Gastroesophageal sphincter (tissue), 3 donors: Measurements from ENCODE around the gene GPHN.

Experiments used
- POLR2A ChIP-seq, 2 donors: fragments of 450-650 bp; IDR thresholded peaks; one replicate each; pipeline ENCODE4 v1.6.1; 2017; ENCODE audit warnings: antibody characterized with exemption in 2 of 2, mild to moderate bottlenecking in 2 of 2, moderate library complexity in 1 of 2
- POLR2AphosphoS5 ChIP-seq: sonication (generic); formaldehyde crosslinking; IDR thresholded peaks from one replicate; pipeline ENCODE4 v1.6.1; 2017; ENCODE audit warnings: antibody characterized with exemption
- TF ChIP-seq, protein P1 (sequence below), 4 experiments: fragments of 200-600 bp in 2 of 4; fragments of 450-650 bp in 2 of 4; sonication (generic) in 1 of 4; IDR thresholded peaks; one replicate each; pipeline ENCODE4 v1.5.1; 2017 to 2019; ENCODE audit warnings: antibody characterized with exemption in 4 of 4, mild to moderate bottlenecking in 2 of 4, moderate library complexity in 2 of 4

DNA sequence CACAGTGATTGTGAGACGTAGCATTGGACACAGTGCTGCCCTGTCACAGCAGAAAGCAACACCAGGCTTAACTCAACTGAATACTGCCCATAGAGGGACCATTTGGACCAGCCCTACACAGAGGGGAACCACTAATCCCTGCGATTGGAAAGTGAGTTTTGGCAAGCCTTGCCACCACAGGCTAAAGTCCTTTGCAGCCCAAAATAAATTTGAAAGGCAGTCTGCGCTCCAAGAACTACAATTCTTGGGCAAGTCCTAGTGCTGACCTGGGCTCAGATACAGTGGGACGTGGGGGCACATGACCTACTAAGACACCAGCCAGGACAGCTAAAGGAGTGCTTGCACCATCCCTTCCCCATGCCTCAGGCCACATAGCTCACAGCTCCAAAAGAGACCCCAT lies 349.9 kb downstream of the GPHN start:
- TF ChIP-seq, protein P1, sequence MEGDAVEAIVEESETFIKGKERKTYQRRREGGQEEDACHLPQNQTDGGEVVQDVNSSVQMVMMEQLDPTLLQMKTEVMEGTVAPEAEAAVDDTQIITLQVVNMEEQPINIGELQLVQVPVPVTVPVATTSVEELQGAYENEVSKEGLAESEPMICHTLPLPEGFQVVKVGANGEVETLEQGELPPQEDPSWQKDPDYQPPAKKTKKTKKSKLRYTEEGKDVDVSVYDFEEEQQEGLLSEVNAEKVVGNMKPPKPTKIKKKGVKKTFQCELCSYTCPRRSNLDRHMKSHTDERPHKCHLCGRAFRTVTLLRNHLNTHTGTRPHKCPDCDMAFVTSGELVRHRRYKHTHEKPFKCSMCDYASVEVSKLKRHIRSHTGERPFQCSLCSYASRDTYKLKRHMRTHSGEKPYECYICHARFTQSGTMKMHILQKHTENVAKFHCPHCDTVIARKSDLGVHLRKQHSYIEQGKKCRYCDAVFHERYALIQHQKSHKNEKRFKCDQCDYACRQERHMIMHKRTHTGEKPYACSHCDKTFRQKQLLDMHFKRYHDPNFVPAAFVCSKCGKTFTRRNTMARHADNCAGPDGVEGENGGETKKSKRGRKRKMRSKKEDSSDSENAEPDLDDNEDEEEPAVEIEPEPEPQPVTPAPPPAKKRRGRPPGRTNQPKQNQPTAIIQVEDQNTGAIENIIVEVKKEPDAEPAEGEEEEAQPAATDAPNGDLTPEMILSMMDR (IDR thresholded peaks at IDR 0.05) = no peak
- TF ChIP-seq POLR2A (IDR thresholded peaks at IDR 0.05) (no peak), POLR2AphosphoS5 (no peak)
